Heart left ventricle (tissue), 16 donors: ENCODE results near the gene LIN28B. TPM values are rescaled to one million over a fixed set of nuclear protein-coding genes. Genes with fewer than 3 reads are reported as not detected.

ENCODE experiments used
- ATAC-seq, 4 donors: fragments of 200-7000 bp; cut with Tn5 transposase; one replicate each; pipeline ENCODE4 v1.9.1; 2020 to 2022; ENCODE audit warnings: moderate library complexity in 4 of 4, mild to moderate bottlenecking in 3 of 4, moderate number of reproducible peaks in 1 of 4
- DNase-seq, 5 donors: peaks; one replicate each; pipeline ENCODE4 v3.0.0-alpha.2; 2020
- H3K27ac ChIP-seq, 12 donors: fragments of 200-600 bp; sonication (generic) in 4 of 12; one replicate each; pipeline versions ENCODE4 v1.5.0 to v1.8.0; 2016 to 2022; ENCODE audit warnings: mild to moderate bottlenecking in 2 of 12
- H3K27me3 ChIP-seq, 9 donors: fragments of 200-600 bp; sonication (generic) in 2 of 9; one replicate each; pipeline versions ENCODE4 v1.5.1 to v1.8.0; 2016 to 2022; ENCODE audit warnings: mild to moderate bottlenecking in 3 of 9
- H3K36me3 ChIP-seq, 9 donors: fragments of 200-600 bp; sonication (generic) in 2 of 9; one replicate each; pipeline versions ENCODE4 v1.5.0 to v1.8.0; 2018 to 2022; ENCODE audit warnings: mild to moderate bottlenecking in 2 of 9
- H3K4me1 ChIP-seq, 12 donors: fragments of 200-600 bp; sonication (generic) in 4 of 12; one replicate each; pipeline versions ENCODE4 v1.5.0 to v1.8.0; 2016 to 2022; ENCODE audit warnings: mild to moderate bottlenecking in 3 of 12
- H3K4me3 ChIP-seq, 12 donors: fragments of 200-600 bp; sonication (generic) in 4 of 12; one replicate each; pipeline versions ENCODE4 v1.5.0 to v1.8.0; 2017 to 2022; ENCODE audit warnings: mild to moderate bottlenecking in 9 of 12, moderate library complexity in 4 of 12
- H3K9me3 ChIP-seq, 12 donors: fragments of 200-600 bp; sonication (generic) in 4 of 12; one replicate each; pipeline versions ENCODE4 v1.5.0 to v1.8.0; 2016 to 2022; ENCODE audit warnings: mild to moderate bottlenecking in 1 of 12
- CTCF ChIP-seq, 12 donors: fragments of 200-600 bp; sonication (generic) in 4 of 12; IDR thresholded peaks; one replicate each; pipeline versions ENCODE4 v1.5.0 to v1.8.0; 2018 to 2022; ENCODE audit warnings: antibody characterized with exemption in 12 of 12, mild to moderate bottlenecking in 5 of 12
- POLR2A ChIP-seq, 2 donors: fragments of 450-650 bp; IDR thresholded peaks; one replicate each; pipeline ENCODE4 v1.6.1; 2017; ENCODE audit warnings: antibody characterized with exemption in 2 of 2, mild to moderate bottlenecking in 2 of 2, moderate library complexity in 2 of 2
- WGBS, 4 donors: extraction: QIAGEN DNeasy Blood & Tissue Kit in 2 of 4; methylation state at CpG; one replicate each; pipeline versions ENCODE4 v1.1.5 to v1.1.7; 2013 to 2018; 5-methylcytosine and 5-hydroxymethylcytosine counted together
- intact Hi-C, 10 donors: fragments of 100-400 bp; cut with DNase I; formaldehyde crosslinking; loops; one replicate each; pipeline versions ENCODE4 v1.11.1 to v1.14.2; 2022
- polyA plus RNA-seq, 2 donors: library from polyadenylated mRNA; stranded (reverse); fragments of 200-250 nt; gene quantifications; one replicate each; pipeline ENCODE4 v1.2.3, GENCODE V29; 2013
- total RNA-seq, 9 donors: library from RNA; depleted of rRNA in 2 of 9; stranded (reverse); fragments of >200 nt in 2 of 9; fragmentation: NEBNext Ultra II Directional in 3 of 9; extraction: Animal tissue kit (Norgen Biotek cat#: 25700) in 3 of 9; gene quantifications; one replicate each; pipeline versions ENCODE4 v1.1.0 to v1.2.4, GENCODE V29; 2016 to 2023
- donor health status: ischemic (EF 13 %, LVEDD 7.1; RV severe dilation, severe dysfunction).
- donor health status: healthy with polysubstance abuse.
- donor health status: DM: no; HTN: yes; CAD: no.
- donor health status: DM: no; HTN: no; CAD: no.
- donor health status: ischemic (EF 25% LVEDD 6.9; RV normal size, moderate dysfunction).
- donor health status: ischemic (EF 25% LVEDD 5.7; RV mildly dilated, moderate dysfunction).
- donor health status: healthy.
- donor health status: DM: yes; HTN: yes; CAD: no.
- donor health status: ischemic (EF 35%, LVEDD 5.7; RV mildly dilated, moderate dysfunction).
- donor health status: nonischemic (EF 11% LVEDD 7.7; RV severe dilation, severe dysfunction).
- donor health status: DM: yes; HTN: yes; CAD: no.
- donor health status: PGD.
- donor health status: ischemic (EF 29% LVEDD 5.4; RV normal size, mild dysfunction).
- donor health status: nonischemic (EF 23%, LVEDD 6.1; RV moderate dilation, normal function).

The LIN28B gene
- total and polyA plus RNA-seq, 11 donors, result not detected

- Histone ChIP-seq H3K27ac (no peak overlapping the region), H3K27me3 (peaks cover 36 to 100% (median 91%) of the 10 kb centered on the region in 9 donors), H3K36me3 (no peaks in the 10 kb centered on the region), H3K4me3 (no peak overlapping the region), H3K4me1 (peaks cover 0 to 4% (median 0%) of the 10 kb centered on the region in 12 donors), H3K9me3 (peaks cover 0 to 4% (median 0%) of the 10 kb centered on the region in 12 donors)
- no peak for DNase-seq
- 5 to 10% (median 8%) methylated on average over 16 of the region's 16 CpGs for WGBS, 4 donors
- ATAC-seq, result no peak
- TF ChIP-seq POLR2A (IDR thresholded peaks at IDR 0.05), result no peak
- no peak for TF ChIP-seq CTCF (IDR thresholded peaks at IDR 0.05)
- intact Hi-C loops, result no loop called here
Measured at GRCh38 chr6:104955927-104956730, 778 bp upstream of the LIN28B start.

GRCh38 chr6:104957301-104958177 lies 632 bp downstream of the LIN28B start:
- 5 to 6% (median 5%) methylated on average over 21 of the region's 21 CpGs for WGBS, 4 donors
- Histone ChIP-seq H3K4me1 (peaks cover 0 to 4% (median 0%) of the 10 kb centered on the region in 12 donors), H3K4me3 (no peak overlapping the region), H3K27me3 (peaks cover 29 to 97% (median 77%) of the 10 kb centered on the region in 9 donors), H3K27ac (no peak overlapping the region), H3K9me3 (peaks cover 0 to 4% (median 0%) of the 10 kb centered on the region in 12 donors), H3K36me3 (no peaks in the 10 kb centered on the region)
- DNase-seq, result peak in 1 of 5 donors; percentile 30
- intact Hi-C loops, result no loop called here
- TF ChIP-seq POLR2A (IDR thresholded peaks at IDR 0.05), result no peak
- TF ChIP-seq CTCF (IDR thresholded peaks at IDR 0.05), result no peak
- ATAC-seq, result no peak

- no peak for TF ChIP-seq CTCF (IDR thresholded peaks at IDR 0.05)
- no peak for TF ChIP-seq POLR2A (IDR thresholded peaks at IDR 0.05)
- peaks cover 0 to 4% (median 0%) of the 10 kb centered on the region in 12 donors for H3K4me1 ChIP-seq
- H3K9me3 ChIP-seq, result no peaks in the 10 kb centered on the region
- H3K27ac ChIP-seq, result no peak overlapping the region
- no peak overlapping the region for H3K4me3 ChIP-seq
- WGBS, 4 donors, result 6 to 9% (median 8%) methylated on average over 19 of the region's 19 CpGs
- no peak for DNase-seq
- peaks cover 20 to 88% (median 68%) of the 10 kb centered on the region in 9 donors for H3K27me3 ChIP-seq
- intact Hi-C loops, result no loop called here
- no peaks in the 10 kb centered on the region for H3K36me3 ChIP-seq
- no peak for ATAC-seq
Measured at GRCh38 chr6:104958178-104959025, 1.5 kb downstream of the LIN28B start.
